BJ (cell line): Measurements from ENCODE around the gene MGST3. TPM values are rescaled to one million over a fixed set of nuclear protein-coding genes. Genes with fewer than 3 reads are reported as not detected.
"Not testable (repeated sequence)": the region's sequence is repeated elsewhere in the genome, so short reads cannot be mapped to it uniquely, and the experiment has no call there.

ENCODE experiments used
- CTCF ChIA-PET: fragments of 350-600 bp; formaldehyde crosslinking; extraction: SDS; loops from one replicate; lab custom pipeline; 2021; ENCODE audit warnings: antibody characterized with exemption, inconsistent platforms; lab: Yijun Ruan, JAX
- POLR2A ChIA-PET: fragments of 300-600 bp; sonication (Branson Sonifier 250); formaldehyde crosslinking; extraction: SDS; loops from one replicate; lab custom pipeline; 2021; ENCODE audit warnings: antibody characterized with exemption; lab: Charles Lee
- DNase-seq: peaks from one replicate; pipeline ENCODE4 v3.0.0-alpha.2; 2011; ENCODE audit warnings: low read depth
- H3K27me3 ChIP-seq: 2 replicates; pipeline ENCODE4 v1.6.0; 2011; ENCODE audit warnings: low read length; ENCODE audit not compliant: control insufficient read depth, insufficient read depth
- H3K36me3 ChIP-seq: 2 replicates; pipeline ENCODE4 v1.5.1; 2011; ENCODE audit warnings: low read length; ENCODE audit not compliant: control insufficient read depth, insufficient read depth
- H3K4me3 ChIP-seq: 2 replicates; pipeline ENCODE4 v1.5.1; 2011; ENCODE audit warnings: low read depth, mild to moderate bottlenecking, control low read depth, low read length
- CTCF ChIP-seq: IDR thresholded peaks from 2 replicates; pipeline ENCODE4 v1.5.1; 2011; ENCODE audit warnings: low read depth, mild to moderate bottlenecking, control low read depth, inconsistent platforms, low read length, moderate library complexity; ENCODE audit not compliant: insufficient read depth
- polyA plus RNA-seq: library from polyadenylated mRNA; depleted of rRNA; stranded (reverse); fragments of >200 nt; gene quantifications from 2 replicates; pipeline ENCODE4 v1.2.3, GENCODE V29; 2011

MGST3 gene
- polyA plus RNA-seq, 1 experiment = 220 TPM

DNA sequence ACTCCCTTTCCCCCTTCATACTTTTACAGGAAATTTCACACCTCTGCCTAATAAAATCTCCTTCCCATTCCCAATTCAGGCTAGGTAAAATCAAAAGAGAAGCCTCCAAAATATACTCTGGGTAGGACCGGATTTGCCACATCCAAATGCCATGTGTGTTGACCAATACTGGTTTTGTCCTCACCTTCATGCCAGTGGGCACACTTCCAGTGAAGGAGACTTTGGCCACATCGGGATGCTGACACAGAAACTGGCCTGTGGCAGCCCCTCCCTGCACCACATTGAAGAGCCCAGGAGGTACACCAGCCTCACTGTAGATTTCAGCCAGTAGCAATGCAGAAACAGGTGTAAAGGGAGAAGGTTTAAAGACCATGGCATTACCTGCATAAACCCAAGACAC is 49.3 kb downstream of the MGST3 start:
- DNase-seq = no peak
- Histone ChIP-seq H3K36me3 (peaks cover 7% of the 10 kb centered on the region), H3K27me3 (no peaks in the 10 kb centered on the region), H3K4me3 (no peak overlapping the region)
- no peak for TF ChIP-seq CTCF
- CTCF ChIA-PET = no interaction called here
- POLR2A ChIA-PET = no interaction called here

DNA sequence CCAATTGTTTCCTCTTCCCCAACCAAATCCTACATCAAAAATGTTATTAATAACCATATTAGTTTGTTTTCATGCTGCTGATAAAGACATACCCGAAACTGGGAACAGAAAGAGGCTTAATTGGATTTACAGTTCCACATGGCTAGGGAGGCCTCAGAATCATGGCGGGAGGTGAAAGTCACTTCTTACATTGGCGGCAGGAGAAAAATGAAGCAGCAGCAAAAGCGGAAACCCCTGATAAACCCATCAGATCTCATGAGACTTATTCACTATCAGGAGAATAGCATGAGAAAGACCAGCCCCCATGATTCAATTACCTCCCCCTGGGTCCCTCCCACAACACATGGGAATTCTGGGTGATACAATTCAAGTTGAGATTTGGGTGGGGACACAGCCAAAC is 49.7 kb downstream of the MGST3 start:
- H3K27me3 ChIP-seq, CTCF ChIA-PET: not testable (repeated sequence)

GRCh38 chr1:165683848-165684485 is 52.9 kb downstream of the MGST3 start:
- peaks cover 10% of the 10 kb centered on the region for H3K36me3 ChIP-seq
- POLR2A ChIA-PET = no interaction called here

More for the DNA sequence above, 49.7 kb downstream of the MGST3 start:
- POLR2A ChIA-PET, H3K4me3 ChIP-seq, H3K36me3 ChIP-seq, DNase-seq: not testable (repeated sequence)

GRCh38 chr1:165686121-165686970 is 55.3 kb downstream of the MGST3 start:
- Histone ChIP-seq H3K4me3 (no peak overlapping the region), H3K27me3 (no peaks in the 10 kb centered on the region), H3K36me3 (peaks cover 12% of the 10 kb centered on the region)
- ChIA-PET POLR2A (interaction anchor here (0.6 kb wide), 1 partner anchor 74 kb away, joined by 4 read pairs; no protein-coding TSS in a partner anchor), CTCF (interaction anchor here (0.9 to 1.2 kb wide), 2 partner anchors 9 to 228 kb away, joined by 3 read pairs; no protein-coding TSS in a partner anchor)
- no peak for DNase-seq
- TF ChIP-seq CTCF = no peak

More at GRCh38 chr1:165683848-165684485, 52.9 kb downstream of the MGST3 start:
- TF ChIP-seq CTCF = no peak
- Histone ChIP-seq H3K27me3 (no peaks in the 10 kb centered on the region), H3K4me3 (no peak overlapping the region)
- CTCF ChIA-PET = interaction anchor here (2.0 kb wide), 1 partner anchor 14 kb away, joined by 4 read pairs; the partner anchor contains the start of gene ALDH9A1
- no peak for DNase-seq

GRCh38 chr1:165686971-165687433 is 56.0 kb downstream of the MGST3 start:
- POLR2A ChIA-PET = interaction anchor here (0.7 kb wide), 1 partner anchor 10 kb away, joined by 3 read pairs; no protein-coding TSS in a partner anchor
- CTCF ChIA-PET = interaction anchor here (1.2 kb wide), 1 partner anchor 8 kb away, joined by 3 read pairs; no protein-coding TSS in a partner anchor
- TF ChIP-seq CTCF = no peak
- Histone ChIP-seq H3K4me3 (no peak overlapping the region), H3K27me3 (no peaks in the 10 kb centered on the region), H3K36me3 (peaks cover 10% of the 10 kb centered on the region)
- DNase-seq = no peak
